ENCODE data around the gene TRIM3. TPM values are rescaled to one million over a fixed set of nuclear protein-coding genes. Genes with fewer than 3 reads are reported as not detected.
"Not testable (repeated sequence)": the region's sequence is repeated elsewhere in the genome, so short reads cannot be mapped to it uniquely, and the experiment has no call there.

Gene TRIM3
- 1 to 10 TPM; 5.4 to 6.6 TPM for total RNA-seq

DNA sequence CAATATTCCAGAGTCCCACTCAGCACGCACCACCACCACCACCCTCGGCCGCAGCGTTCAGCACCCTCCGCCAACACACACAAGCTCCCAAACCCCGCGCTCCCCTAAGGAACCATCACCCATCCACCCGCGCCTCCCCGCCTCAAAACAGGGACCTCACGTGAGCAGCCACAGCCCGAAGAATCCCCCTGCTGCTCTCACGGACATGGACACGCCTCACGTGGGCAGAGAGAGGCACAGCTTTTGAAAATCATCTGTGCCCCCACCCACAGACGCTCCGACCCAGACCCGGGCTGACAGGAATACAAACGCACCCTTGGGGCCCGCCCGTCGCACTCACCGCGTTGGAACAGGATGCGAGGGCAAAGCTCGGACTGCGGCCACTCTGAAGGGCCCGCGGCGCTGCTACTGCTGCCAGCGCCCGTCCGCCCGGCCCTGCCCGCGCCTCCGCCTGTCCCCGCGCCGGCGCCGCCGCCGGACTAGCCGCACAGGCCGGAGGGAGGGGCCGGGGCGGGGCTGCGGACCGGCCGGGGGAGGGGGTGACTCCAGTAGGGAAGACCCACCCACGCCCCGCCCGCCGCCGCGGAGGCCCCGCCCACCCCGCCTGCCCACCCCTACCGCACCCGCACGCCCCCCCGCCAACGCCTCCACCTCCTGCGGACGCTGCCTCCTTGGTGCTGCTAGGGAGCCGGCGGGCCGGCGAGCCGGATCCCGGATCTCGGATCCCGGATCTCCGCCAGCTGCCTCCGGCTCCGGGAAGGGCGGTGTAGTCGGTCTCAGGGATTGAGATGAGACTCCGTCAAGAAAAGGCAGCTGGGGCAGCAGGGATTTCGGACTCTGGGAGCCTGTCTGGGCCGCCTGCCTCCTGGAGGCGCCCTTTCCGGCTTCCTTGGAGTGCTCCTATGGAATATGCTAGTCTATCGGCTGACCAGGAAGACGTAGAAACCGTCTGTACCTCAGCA is at the start of gene TRIM3:
Gene TRIM3 (minus strand): TSS at position 491 of the 962 bp plus-strand sequence. CDS start 8,246 bp downstream, outside the sequence.
- ChIA-PET POLR2A (interaction anchor here (0.5 to 1.4 kb wide), 5 partner anchors 8 to 54 kb away, joined by 3 to 6 read pairs (median 3); partner anchors contain the start of genes APBB1 and TIMM10B), CTCF (interaction anchor here (0.7 to 2.2 kb wide), 5 partner anchors 30 to 232 kb away, joined by 3 to 5 read pairs (median 4); partner anchors contain the start of gene APBB1)

GRCh38 chr11:6523253-6523652 is 49.5 kb upstream of the TRIM3 start:
- ChIA-PET CTCF (interaction anchor here (0.8 to 0.9 kb wide), 2 partner anchors 8 to 183 kb away, joined by 3 read pairs; no protein-coding TSS in a partner anchor), POLR2A (no interaction called here)

DNA sequence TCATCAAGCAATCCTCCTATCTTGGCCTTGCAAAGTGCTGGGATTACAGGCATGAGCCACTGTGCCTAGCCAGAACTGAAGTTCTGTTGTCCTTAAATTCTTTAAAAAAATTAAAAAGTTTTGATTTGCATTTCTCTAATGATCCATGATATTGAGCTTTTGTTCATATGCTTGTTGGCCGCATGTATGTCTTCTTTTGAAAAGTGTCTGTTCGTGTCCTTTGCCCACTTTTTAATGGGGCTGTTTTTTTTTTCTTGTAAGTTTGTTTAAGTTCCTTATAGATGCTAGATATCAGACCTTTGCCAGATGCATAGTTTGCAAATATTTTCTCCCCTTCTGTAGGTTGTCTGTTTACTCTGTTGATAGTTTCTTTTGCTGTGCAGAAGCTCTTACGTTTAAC is 48.2 kb upstream of the TRIM3 start:
- CTCF ChIA-PET, POLR2A ChIA-PET: not testable (repeated sequence)

GRCh38 chr11:6520265-6520664 is 46.5 kb upstream of the TRIM3 start:
- POLR2A ChIA-PET, result no interaction called here

DNA sequence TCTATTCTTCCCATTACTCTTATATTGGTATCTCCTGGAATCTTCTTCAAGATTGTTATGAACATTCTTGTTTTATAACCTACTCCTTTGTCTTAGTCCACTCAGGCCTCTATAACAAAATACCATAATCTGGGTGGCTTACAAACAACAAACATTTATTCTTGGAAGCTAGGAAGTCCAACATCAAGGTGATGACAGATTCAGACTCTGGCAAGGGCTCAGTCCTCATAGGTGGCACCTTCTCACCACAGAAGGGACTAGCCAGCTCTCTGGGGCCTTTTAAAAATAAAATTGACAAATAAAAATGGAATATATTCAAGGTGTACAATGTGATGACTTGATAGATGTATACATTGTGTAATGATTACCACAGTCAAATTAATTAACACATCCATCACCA is 43.1 kb upstream of the TRIM3 start:
- ChIA-PET POLR2A (no interaction called here), CTCF (no interaction called here)

More at GRCh38 chr11:6520265-6520664, 46.5 kb upstream of the TRIM3 start:
- CTCF ChIA-PET, result no interaction called here

DNA sequence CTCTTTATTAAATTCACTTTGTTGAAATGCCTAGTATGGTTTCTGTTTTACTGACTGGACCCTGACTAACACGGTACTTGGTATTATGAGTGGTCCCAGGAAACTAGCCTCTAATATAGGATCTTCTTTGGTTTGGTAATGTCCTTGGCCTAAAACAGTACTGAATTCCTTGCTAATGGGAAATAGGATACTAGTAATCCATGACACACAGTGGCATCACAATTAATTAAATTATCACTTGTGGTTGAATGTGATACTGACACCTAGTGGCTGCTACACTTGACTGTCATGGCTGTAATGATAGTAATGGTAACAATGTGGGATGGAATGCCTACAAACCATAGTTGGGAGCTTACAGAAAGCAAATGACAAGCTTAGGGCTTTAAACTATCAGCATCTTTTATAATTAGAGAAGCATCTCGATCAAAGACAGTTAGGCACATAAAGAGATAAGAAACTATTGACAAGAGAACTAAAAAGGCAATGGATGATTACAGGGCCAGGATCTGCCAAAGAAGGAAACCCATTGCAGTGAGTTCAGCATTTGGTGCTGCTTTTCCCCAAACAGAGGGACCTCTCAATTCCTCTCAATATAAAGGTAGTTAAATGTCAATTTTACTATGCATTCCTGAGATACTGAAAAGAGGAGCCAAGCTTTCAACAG is 32.0 kb upstream of the TRIM3 start:
- ChIA-PET CTCF (interaction anchor here (0.7 to 1.9 kb wide), 6 partner anchors 17 to 127 kb away, joined by 3 to 6 read pairs (median 4); no protein-coding TSS in a partner anchor), POLR2A (no interaction called here)

DNA sequence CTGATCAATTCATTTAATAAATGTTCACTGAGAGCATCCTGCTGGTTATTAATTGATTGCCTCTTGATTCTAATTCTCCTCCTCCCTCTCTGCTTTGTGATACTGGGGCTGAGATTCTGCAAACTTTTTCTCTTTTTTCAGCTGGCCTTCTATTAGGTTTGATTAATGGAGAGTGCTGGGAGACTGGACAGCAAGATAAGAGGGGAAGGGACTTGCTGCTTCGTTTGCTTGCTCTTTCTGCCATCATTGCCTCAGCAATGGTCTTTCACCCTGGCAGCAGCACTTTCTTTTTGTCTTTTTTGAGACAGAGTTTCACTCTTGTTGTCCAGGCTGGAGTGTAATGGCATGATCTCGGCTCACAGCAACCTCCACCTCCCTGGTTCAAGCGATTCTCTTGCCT is 30.4 kb upstream of the TRIM3 start:
- CTCF ChIA-PET, result interaction anchor here (1.2 kb wide), 2 partner anchors 125 to 251 kb away, joined by 4 read pairs; no protein-coding TSS in a partner anchor
- POLR2A ChIA-PET, result no interaction called here

DNA sequence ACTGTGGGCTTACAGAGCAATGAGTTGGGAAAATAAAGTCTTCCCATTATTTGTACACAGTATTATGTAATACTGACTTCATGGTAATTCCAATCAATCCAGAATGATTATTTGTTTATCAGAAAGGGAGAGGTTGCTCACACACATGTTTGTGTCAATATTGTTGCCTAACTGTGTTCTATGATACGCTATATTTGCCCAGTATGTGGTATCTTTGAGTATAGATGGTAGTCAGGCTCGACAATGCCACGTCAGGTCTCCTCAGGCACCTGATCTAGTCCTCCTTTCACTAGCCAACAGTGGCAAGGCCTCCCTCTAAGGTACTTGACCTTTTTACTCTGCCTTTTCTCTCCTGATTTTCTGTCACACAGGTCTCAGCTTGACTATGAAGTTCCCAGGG is 28.6 kb upstream of the TRIM3 start:
- CTCF ChIA-PET, result no interaction called here
- POLR2A ChIA-PET, result no interaction called here

DNA sequence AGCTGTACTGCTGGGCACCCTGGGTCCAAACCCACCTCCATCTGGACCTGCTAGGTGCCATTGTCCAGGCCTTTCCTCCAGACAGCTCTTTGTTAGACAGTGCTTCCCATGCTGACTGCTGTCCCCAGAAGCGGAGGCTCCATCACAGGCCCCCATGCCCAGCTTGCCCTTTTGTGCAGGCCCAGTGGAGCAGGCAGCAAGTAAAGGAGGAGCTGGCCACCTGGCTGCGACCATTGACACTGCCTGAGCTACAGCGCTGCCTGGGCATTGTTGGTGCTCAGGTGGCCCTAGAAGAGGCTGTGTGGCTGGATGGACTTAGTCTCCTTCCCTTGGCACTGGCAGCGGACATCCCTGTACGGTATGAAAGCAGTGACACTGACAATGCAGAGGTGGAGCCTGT is 24.8 kb upstream of the TRIM3 start:
- POLR2A ChIA-PET, result no interaction called here
- CTCF ChIA-PET, result interaction anchor here (1.5 kb wide), 1 partner anchor 119 kb away, joined by 6 read pairs; no protein-coding TSS in a partner anchor

DNA sequence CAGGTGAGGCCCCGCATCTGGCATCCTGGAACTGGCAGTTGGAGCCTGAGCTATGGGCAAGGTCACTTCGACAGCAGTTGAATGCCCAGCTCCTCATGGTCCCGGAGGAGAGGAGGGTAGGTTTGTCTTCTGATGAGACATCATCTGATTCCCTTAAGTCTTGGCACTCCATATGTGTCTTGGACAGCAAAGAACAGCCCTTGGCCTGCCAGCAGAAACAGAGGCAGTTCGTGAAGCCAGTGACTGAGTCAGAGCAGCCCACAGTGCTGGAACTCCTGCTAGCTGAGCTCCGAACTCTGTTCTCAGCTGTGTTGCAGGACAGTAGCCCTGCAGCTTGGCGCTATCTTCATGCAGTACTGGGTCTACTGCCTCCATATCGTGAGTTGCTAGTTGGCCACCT is 24.4 kb upstream of the TRIM3 start:
- ChIA-PET POLR2A (interaction anchor here (0.7 kb wide), 1 partner anchor 62 kb away, joined by 3 read pairs; no protein-coding TSS in a partner anchor), CTCF (interaction anchor here (1.5 kb wide), 1 partner anchor 119 kb away, joined by 6 read pairs; no protein-coding TSS in a partner anchor)

GRCh38 chr11:6497069-6497839 is 23.5 kb upstream of the TRIM3 start, which contains the start of gene DNHD1:
Gene DNHD1, plus strand, starts transcription at chr11:6497280. Its CDS starts 936 bp downstream, at chr11:6498216.
- POLR2A ChIA-PET, result interaction anchor here (0.7 kb wide), 1 partner anchor 63 kb away, joined by 3 read pairs; no protein-coding TSS in a partner anchor
- CTCF ChIA-PET, result interaction anchor here (0.9 to 1.5 kb wide), 2 partner anchors 15 to 118 kb away, joined by 3 to 6 read pairs; no protein-coding TSS in a partner anchor

DNA sequence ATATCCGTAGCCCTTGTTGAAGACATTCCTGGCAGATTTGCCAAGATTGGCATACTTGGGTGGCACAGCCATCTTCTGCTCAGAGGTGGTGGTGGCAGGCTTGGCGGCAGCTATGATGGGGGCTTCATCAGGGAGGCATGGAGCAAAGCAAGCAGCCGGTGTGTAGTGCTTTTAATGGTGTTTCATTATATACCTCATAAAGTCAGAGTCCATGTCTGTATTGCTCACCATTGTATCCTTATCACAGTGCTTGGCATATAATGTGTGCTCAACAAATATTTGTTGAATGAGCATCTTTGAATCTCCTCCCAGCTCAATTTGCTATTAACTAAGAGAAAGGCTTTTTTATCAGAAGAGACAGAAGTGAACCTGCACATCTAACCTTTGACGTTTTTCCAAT is 15.6 kb upstream of the TRIM3 start:
- POLR2A ChIA-PET, result interaction anchor here (0.6 kb wide), 1 partner anchor 10 kb away, joined by 3 read pairs; no protein-coding TSS in a partner anchor
- CTCF ChIA-PET, result interaction anchor here (0.8 to 1.5 kb wide), 2 partner anchors 17 to 46 kb away, joined by 3 read pairs; no protein-coding TSS in a partner anchor

DNA sequence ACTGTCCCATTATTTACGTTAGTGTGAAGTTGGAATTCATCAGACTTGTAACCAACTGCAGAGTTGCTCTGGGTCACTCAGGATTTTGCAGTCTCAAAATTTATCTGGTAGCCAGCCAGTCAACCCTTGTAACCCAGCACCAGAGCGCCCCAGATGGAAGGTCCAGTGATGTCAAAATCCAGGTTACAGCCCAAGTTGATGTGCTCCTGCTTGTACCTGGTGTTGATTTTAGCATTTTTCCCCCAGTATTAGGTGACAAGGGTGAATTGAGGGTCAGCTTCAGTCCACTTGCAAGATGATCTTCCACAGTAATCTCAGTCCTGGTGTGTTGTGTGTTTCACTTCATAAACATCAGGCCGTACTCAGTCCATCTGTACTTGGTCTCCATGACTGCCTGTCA is 15.1 kb upstream of the TRIM3 start:
- POLR2A ChIA-PET, result no interaction called here
- CTCF ChIA-PET, result interaction anchor here (0.8 to 1.5 kb wide), 2 partner anchors 17 to 45 kb away, joined by 3 read pairs; no protein-coding TSS in a partner anchor

- POLR2A ChIA-PET, result no interaction called here
- CTCF ChIA-PET, result interaction anchor here (1.5 kb wide), 1 partner anchor 18 kb away, joined by 3 read pairs; no protein-coding TSS in a partner anchor
Measured at GRCh38 chr11:6488342-6488741, 14.6 kb upstream of the TRIM3 start.

DNA sequence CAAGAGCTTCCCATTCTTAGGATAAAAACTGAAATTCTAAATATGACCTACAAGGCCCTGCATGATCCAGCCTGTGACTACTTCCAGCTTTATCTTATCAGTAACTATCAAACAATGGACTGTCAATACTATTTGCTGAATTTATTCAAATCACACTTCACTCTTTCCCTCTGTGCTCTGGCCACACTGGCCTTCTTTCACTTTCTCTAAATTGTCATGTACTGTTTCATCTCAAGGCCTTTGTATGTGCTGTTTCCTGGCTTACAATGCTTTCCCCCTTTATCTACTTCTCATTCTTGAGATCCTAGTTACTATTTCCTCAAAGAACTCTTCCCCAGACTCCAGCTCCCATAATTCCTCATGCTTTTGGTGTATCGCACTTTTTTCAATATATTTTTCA is 13.2 kb upstream of the TRIM3 start:
- POLR2A ChIA-PET, result interaction anchor here (0.6 kb wide), 1 partner anchor 13 kb away, joined by 3 read pairs; no protein-coding TSS in a partner anchor
- CTCF ChIA-PET, result no interaction called here

DNA sequence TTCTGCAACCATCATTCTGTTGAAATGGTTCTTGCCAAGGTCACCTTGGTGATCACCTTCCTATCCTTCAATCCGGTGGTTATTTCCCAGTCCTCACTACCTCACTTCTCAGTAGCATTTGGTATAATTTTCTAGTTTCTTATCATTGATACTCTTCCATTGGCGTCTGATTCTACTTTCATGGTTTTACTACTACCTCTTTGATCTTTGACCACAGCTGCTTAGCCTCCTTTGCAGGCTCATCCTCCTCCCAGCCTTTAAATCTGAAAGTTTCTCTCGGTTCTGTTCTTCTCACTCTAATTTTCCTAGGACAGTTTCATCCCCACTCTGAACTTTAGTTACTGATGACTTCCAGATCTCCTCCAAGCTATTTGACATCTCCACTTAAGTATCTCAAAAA is 12.5 kb upstream of the TRIM3 start:
- ChIA-PET CTCF (no interaction called here), POLR2A (interaction anchor here (0.6 kb wide), 1 partner anchor 12 kb away, joined by 3 read pairs; no protein-coding TSS in a partner anchor)

- ChIA-PET POLR2A (no interaction called here), CTCF (no interaction called here)
Measured at GRCh38 chr11:6485661-6486060, 11.9 kb upstream of the TRIM3 start.

DNA sequence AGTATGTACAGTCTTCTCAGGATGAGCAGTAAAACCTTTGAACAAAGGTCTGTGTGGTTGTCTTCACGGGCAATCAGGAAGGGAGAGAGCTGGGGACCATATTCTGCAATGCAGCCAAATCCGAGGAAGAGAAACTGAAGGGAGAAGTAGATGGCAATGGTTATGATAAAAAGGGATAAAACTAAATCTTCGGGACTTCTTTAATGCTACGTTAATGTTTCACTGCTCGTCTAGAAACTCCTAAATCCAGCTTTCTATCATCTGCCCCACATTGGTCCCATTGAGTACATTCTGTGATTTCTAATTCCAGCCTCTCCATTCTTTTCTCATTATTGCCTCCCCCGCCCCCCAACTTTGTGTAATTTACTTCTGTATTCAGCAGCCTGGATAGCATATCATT is 9.3 kb upstream of the TRIM3 start:
- ChIA-PET CTCF (interaction anchor here (1.1 to 1.6 kb wide), 2 partner anchors 14 to 17 kb away, joined by 3 read pairs; partner anchors contain the start of gene DNHD1), POLR2A (interaction anchor here (1.0 kb wide), 1 partner anchor 81 kb away, joined by 4 read pairs; no protein-coding TSS in a partner anchor)

Data from activated CD8-positive, alpha-beta memory T cell treated with anti-CD3 and anti-CD28 coated beads for 36 hours (primary cell).